HG03469 (cell line): Measurements from ENCODE around the gene HMGB1.

Experiments
- ATAC-seq: cut with Tn5 transposase; IDR thresholded peaks from one replicate; pipeline ENCODE4 v1.9.1; 2021; ENCODE audit warnings: mild to moderate bottlenecking, moderate library complexity, moderate number of reproducible peaks; ENCODE audit not compliant: unreplicated experiment

HMGB1 gene

DNA sequence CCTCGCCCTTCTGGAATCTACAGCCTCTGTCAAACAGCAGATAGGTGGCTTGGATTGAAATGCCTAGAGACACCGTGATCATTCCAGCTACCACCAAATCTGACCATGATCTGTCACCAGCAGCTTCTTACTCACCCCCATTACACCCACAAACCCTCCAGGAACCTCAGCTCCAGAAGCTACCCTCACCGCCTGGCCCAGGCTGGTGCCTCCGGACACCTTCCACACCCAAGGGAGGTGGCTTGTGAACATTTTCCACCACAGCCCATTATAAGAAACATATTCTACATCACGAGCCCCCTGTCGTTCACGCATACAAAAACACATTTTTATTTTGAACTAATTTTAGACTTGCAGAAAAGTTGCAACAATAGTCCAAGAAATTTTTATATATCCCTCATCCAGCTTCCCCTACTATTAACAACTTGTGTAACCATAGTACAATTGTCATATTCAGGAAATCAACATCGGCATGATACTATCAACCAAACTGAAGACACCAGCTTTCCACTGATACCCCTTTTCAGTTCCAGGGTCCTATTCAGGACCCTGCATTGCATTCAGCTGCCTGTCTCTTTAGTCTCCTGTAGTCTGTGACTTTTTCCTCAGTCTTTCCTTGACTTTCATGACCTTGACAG is 58.8 kb downstream of the HMGB1 start:
- no peak for ATAC-seq
